IgD-negative memory B cell (primary cell): ENCODE measurements around the gene PDE8A. TPM values are rescaled to one million over a fixed set of nuclear protein-coding genes. Genes with fewer than 3 reads are reported as not detected.
A peak's percentile ranks its signal among the peaks of the same experiment; 100 is the strongest.
"Not testable (repeated sequence)": the region's sequence is repeated elsewhere in the genome, so short reads cannot be mapped to it uniquely, and the experiment has no call there.

Experiments used
- H3K27ac Mint-ChIP-seq, 3 donors: one replicate each; pipeline ENCODE4 v1.8.0; 2020 to 2022; ENCODE audit warnings: mild to moderate bottlenecking in 3 of 3, mixed read lengths in 3 of 3, moderate library complexity in 1 of 3
- H3K27me3 Mint-ChIP-seq: one replicate; pipeline ENCODE4 v1.8.0; 2021; ENCODE audit warnings: mixed read lengths
- H3K36me3 Mint-ChIP-seq: one replicate; pipeline ENCODE4 v1.8.0; 2020; ENCODE audit warnings: mild to moderate bottlenecking, mixed read lengths
- H3K4me1 Mint-ChIP-seq, 3 donors: one replicate each; pipeline ENCODE4 v1.8.0; 2020 to 2022; ENCODE audit warnings: mixed read lengths in 3 of 3, mild to moderate bottlenecking in 1 of 3
- H3K4me3 Mint-ChIP-seq, 4 donors: one replicate each; pipeline ENCODE4 v1.8.0; 2020 to 2022; ENCODE audit warnings: mild to moderate bottlenecking in 4 of 4, mixed read lengths in 4 of 4, moderate library complexity in 3 of 4
- H3K9me3 Mint-ChIP-seq, 3 donors: one replicate each; pipeline ENCODE4 v1.8.0; 2020 to 2021; ENCODE audit warnings: mixed read lengths in 3 of 3, mild to moderate bottlenecking in 1 of 3
- polyA plus RNA-seq: library from polyadenylated mRNA; unstranded; fragments of 300-500 nt; fragmentation: Illumina TruSeq; gene quantifications from one replicate; pipeline ENCODE4 v1.2.3, GENCODE V29; 2021

PDE8A gene
- polyA plus RNA-seq, 1 donor from 2014 or later, result 3.3 TPM

- Mint-ChIP-seq H3K27me3 (no peaks in the 10 kb centered on the region), H3K4me3 (peak overlapping the region in 1 of 4 donors; percentile 64)
These were observed 5.7 kb upstream of the PDE8A start for GRCh38 chr15:84975871-84976351.

GRCh38 chr15:84976746-84977345, 4.8 kb upstream of the PDE8A start:
- Mint-ChIP-seq H3K27me3 (no peaks in the 10 kb centered on the region), H3K9me3 (no peaks in the 10 kb centered on the region), H3K27ac (peak overlapping the region in 2 of 3 donors; percentile 65 to 69), H3K36me3 (no peaks in the 10 kb centered on the region), H3K4me3 (peak overlapping the region in 1 of 4 donors; percentile 64), H3K4me1 (peaks cover 0 to 12% (median 2%) of the 10 kb centered on the region in 3 donors)

More at GRCh38 chr15:84975871-84976351, 5.7 kb upstream of the PDE8A start:
- no peaks in the 10 kb centered on the region for H3K36me3 Mint-ChIP-seq
- H3K9me3 Mint-ChIP-seq, result no peaks in the 10 kb centered on the region
- peaks cover 0 to 12% (median 2%) of the 10 kb centered on the region in 3 donors for H3K4me1 Mint-ChIP-seq
- no peak overlapping the region for H3K27ac Mint-ChIP-seq

GRCh38 chr15:84979651-84980050, 2.0 kb upstream of the PDE8A start:
- Mint-ChIP-seq H3K27ac (peak overlapping the region in 2 of 3 donors; percentile 89 to 97), H3K9me3 (no peaks in the 10 kb centered on the region), H3K36me3 (no peaks in the 10 kb centered on the region), H3K4me1 (peaks cover 6 to 25% (median 14%) of the 10 kb centered on the region in 3 donors), H3K4me3 (peak overlapping the region; percentile 85 to 98 (median 95)), H3K27me3 (no peaks in the 10 kb centered on the region)

- Mint-ChIP-seq H3K36me3 (no peaks in the 10 kb centered on the region), H3K27me3 (no peaks in the 10 kb centered on the region), H3K4me1 (peaks cover 6 to 29% (median 18%) of the 10 kb centered on the region in 3 donors), H3K9me3 (no peaks in the 10 kb centered on the region), H3K4me3 (peak overlapping the region; percentile 85 to 98 (median 95)), H3K27ac (peak overlapping the region; percentile 84 to 97 (median 89))
These were observed 1.2 kb upstream of the PDE8A start for GRCh38 chr15:84980196-84981053.

GRCh38 chr15:84981054-84981710, 474 bp upstream of the PDE8A start:
- H3K27ac Mint-ChIP-seq, result peak overlapping the region; percentile 84 to 97 (median 89)
- no peaks in the 10 kb centered on the region for H3K27me3 Mint-ChIP-seq
- peak overlapping the region; percentile 85 to 98 (median 95) for H3K4me3 Mint-ChIP-seq
- no peaks in the 10 kb centered on the region for H3K36me3 Mint-ChIP-seq
- H3K9me3 Mint-ChIP-seq, result no peaks in the 10 kb centered on the region
- peaks cover 6 to 30% (median 21%) of the 10 kb centered on the region in 3 donors for H3K4me1 Mint-ChIP-seq

GRCh38 chr15:84982301-84982920, 755 bp downstream of the PDE8A start:
- Mint-ChIP-seq H3K4me1 (peaks cover 7 to 30% (median 24%) of the 10 kb centered on the region in 3 donors), H3K9me3 (no peaks in the 10 kb centered on the region), H3K27me3 (no peaks in the 10 kb centered on the region), H3K27ac (peak overlapping the region; percentile 93), H3K4me3 (peak overlapping the region; percentile 91 to 96 (median 95)), H3K36me3 (no peaks in the 10 kb centered on the region)

- no peaks in the 10 kb centered on the region for H3K9me3 Mint-ChIP-seq
- peaks cover 12 to 35% (median 30%) of the 10 kb centered on the region in 3 donors for H3K4me1 Mint-ChIP-seq
- H3K4me3 Mint-ChIP-seq, result peak overlapping the region; percentile 91 to 96 (median 95)
- no peaks in the 10 kb centered on the region for H3K36me3 Mint-ChIP-seq
- peak overlapping the region in 2 of 3 donors; percentile 93 for H3K27ac Mint-ChIP-seq
- no peaks in the 10 kb centered on the region for H3K27me3 Mint-ChIP-seq
These were observed 1.6 kb downstream of the PDE8A start for GRCh38 chr15:84983294-84983693.

- peaks cover 14 to 38% (median 34%) of the 10 kb centered on the region in 3 donors for H3K4me1 Mint-ChIP-seq
- peak overlapping the region in 3 of 4 donors; percentile 13 to 95 (median 95) for H3K4me3 Mint-ChIP-seq
- no peaks in the 10 kb centered on the region for H3K9me3 Mint-ChIP-seq
- no peaks in the 10 kb centered on the region for H3K27me3 Mint-ChIP-seq
- peak overlapping the region in 1 of 3 donors; percentile 93 for H3K27ac Mint-ChIP-seq
- H3K36me3 Mint-ChIP-seq, result no peaks in the 10 kb centered on the region
These were observed 2.1 kb downstream of the PDE8A start for GRCh38 chr15:84983711-84984110.

- Mint-ChIP-seq H3K4me3 (peak overlapping the region in 1 of 4 donors; percentile 38), H3K9me3 (no peaks in the 10 kb centered on the region), H3K27me3 (no peaks in the 10 kb centered on the region), H3K4me1 (peaks cover 18 to 40% (median 37%) of the 10 kb centered on the region in 3 donors), H3K36me3 (no peaks in the 10 kb centered on the region), H3K27ac (peak overlapping the region in 2 of 3 donors; percentile 19 to 31)
These were observed 3.5 kb downstream of the PDE8A start for GRCh38 chr15:84985158-84985557.

- not testable (repeated sequence) for H3K36me3 Mint-ChIP-seq, H3K9me3 Mint-ChIP-seq
- H3K4me1 Mint-ChIP-seq, result peaks cover 28 to 58% (median 51%) of the 10 kb centered on the region in 3 donors
These were observed 5.7 kb downstream of the PDE8A start for GRCh38 chr15:84987351-84987750.

GRCh38 chr15:84987949-84988624, 6.4 kb downstream of the PDE8A start:
- Mint-ChIP-seq H3K27ac (peak overlapping the region; percentile 1 to 88 (median 7)), H3K4me1 (peaks cover 25 to 54% (median 50%) of the 10 kb centered on the region in 3 donors), H3K27me3 (no peaks in the 10 kb centered on the region), H3K36me3 (no peaks in the 10 kb centered on the region), H3K4me3 (peak overlapping the region; percentile 36 to 87 (median 60)), H3K9me3 (no peaks in the 10 kb centered on the region)

More at GRCh38 chr15:84987351-84987750, 5.7 kb downstream of the PDE8A start:
- H3K27ac Mint-ChIP-seq, result peak overlapping the region in 2 of 3 donors; percentile 1 to 37
- not testable (repeated sequence) for H3K4me3 Mint-ChIP-seq, H3K27me3 Mint-ChIP-seq

GRCh38 chr15:84988909-84989644, 7.4 kb downstream of the PDE8A start:
- no peaks in the 10 kb centered on the region for H3K9me3 Mint-ChIP-seq

GRCh38 chr15:84990507-84990906, 8.9 kb downstream of the PDE8A start:
- Mint-ChIP-seq H3K27ac (no peak overlapping the region), H3K27me3 (no peaks in the 10 kb centered on the region), H3K4me3 (peak overlapping the region in 1 of 4 donors; percentile 59), H3K4me1 (peaks cover 24 to 44% (median 35%) of the 10 kb centered on the region in 3 donors), H3K36me3 (no peaks in the 10 kb centered on the region), H3K9me3 (no peaks in the 10 kb centered on the region)

More at GRCh38 chr15:84988909-84989644, 7.4 kb downstream of the PDE8A start:
- Mint-ChIP-seq H3K27ac (peak overlapping the region in 1 of 3 donors; percentile 7), H3K36me3 (no peaks in the 10 kb centered on the region), H3K27me3 (no peaks in the 10 kb centered on the region), H3K4me3 (peak overlapping the region in 1 of 4 donors; percentile 87), H3K4me1 (peaks cover 24 to 51% (median 46%) of the 10 kb centered on the region in 3 donors)
